ENCODE measurements around the gene CERS6. TPM values are rescaled to one million over a fixed set of nuclear protein-coding genes. Genes with fewer than 3 reads are reported as not detected.

Gene CERS6
- polyA plus RNA-seq, 10 donors = 34.3 to 69.4 (median 42.3) TPM

Other genes with a start within 250 kb of the CERS6 start
- gene STK39, start 208.7 kb upstream of the CERS6 start, polyA plus RNA-seq (ENCODE audit: insufficient read length in 10 of 10) = 10 to 100 TPM; 18.3 to 26.0 (median 21.2) TPM

Measured in muscle of back (tissue), 10 donors.